GM19372 (cell line): Measurements from ENCODE around the gene ARID5B.

Source experiments
- ATAC-seq: cut with Tn5 transposase; IDR thresholded peaks from one replicate; pipeline ENCODE4 v1.9.1; 2021; ENCODE audit warnings: mild to moderate bottlenecking, low read depth, moderate library complexity; ENCODE audit not compliant: unreplicated experiment

The ARID5B gene

DNA sequence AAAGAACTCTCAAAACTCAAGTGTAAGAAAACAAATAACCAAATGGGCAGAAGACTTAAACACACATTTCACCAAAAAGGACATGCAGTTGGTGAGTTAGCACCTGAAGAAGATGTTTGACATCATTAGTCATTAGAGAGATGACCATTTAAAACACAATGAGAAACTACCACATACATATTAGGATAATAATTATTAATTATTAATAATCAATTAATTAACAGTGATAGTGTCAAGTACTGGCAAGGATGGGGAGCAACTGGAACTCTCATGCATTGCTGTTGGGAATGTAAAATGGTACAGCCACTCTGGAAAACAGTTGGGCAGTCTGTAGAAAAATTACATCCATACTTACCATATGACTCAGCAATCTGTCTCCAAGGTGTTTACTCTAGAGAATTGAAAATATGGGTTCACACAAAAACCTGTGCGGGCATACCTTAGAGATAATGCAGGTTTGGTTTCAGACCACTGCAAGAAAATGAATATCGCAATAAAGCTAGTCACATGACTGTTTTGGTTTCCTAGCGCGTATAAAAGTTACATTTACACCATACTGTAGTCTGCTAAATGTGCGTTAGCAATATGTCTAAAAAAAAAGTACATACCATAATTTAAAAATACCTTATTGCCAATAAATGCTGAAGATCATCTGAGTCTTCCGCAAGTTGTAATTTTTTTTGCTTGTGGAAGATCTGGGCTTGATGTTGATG lies 30.3 kb downstream of the ARID5B start:
- no peak for ATAC-seq

- ATAC-seq, result no peak
Measured at GRCh38 chr10:61933859-61934555, 32.5 kb downstream of the ARID5B start.

GRCh38 chr10:61935077-61935476 lies 33.6 kb downstream of the ARID5B start:
- ATAC-seq, result no peak

DNA sequence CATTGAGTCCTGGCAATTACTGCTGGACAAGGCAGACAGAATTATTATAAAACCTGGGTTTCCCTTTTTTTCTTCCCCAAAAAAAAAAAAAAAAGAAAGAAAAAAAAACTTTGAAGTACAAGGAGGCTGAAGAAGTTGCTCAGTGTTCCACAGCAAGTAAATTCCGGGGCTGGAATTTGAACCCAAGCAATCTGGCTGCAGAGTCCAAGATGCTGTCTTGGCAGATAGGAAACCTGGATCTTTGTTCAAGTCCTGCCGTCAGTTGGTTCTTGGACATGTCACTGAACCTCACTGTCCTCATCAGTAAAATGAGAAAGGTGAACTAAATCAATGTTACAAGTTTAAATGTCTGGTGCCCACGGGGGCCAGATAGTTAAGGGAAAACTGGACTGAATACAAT lies 35.3 kb downstream of the ARID5B start:
- no peak for ATAC-seq

DNA sequence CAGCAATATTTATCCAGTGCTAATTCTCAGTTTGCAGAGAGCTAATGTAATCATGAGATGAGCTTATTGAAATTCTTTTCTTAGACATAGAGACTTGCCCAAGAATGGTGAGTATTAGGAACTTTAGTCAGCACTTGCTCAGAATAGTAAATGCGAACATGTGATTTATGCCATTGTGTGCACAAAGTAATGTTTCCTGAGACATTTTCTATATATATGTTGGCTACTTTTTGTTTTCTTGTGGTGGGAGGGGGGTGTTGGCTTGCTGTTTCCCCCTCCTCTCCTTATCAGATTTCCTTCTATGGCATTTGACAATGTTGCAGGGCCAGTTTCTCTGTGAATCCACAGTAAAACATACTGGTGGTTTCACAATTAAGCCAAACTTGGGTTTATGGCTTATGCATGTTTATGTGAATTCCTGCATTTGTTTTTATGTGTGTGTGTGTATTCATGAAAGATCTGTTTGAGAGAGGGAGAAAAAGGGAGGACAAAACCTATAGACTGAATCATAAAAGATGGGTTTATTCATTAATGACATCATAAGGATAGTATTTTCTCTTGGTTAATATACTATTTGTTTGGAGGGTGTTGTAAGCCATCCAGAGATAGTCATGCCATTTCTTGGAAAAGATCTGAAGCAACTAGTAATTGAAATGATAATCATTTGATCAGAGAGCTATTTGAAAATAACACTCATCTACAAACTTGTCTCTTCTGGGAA lies 36.3 kb downstream of the ARID5B start:
- no peak for ATAC-seq

DNA sequence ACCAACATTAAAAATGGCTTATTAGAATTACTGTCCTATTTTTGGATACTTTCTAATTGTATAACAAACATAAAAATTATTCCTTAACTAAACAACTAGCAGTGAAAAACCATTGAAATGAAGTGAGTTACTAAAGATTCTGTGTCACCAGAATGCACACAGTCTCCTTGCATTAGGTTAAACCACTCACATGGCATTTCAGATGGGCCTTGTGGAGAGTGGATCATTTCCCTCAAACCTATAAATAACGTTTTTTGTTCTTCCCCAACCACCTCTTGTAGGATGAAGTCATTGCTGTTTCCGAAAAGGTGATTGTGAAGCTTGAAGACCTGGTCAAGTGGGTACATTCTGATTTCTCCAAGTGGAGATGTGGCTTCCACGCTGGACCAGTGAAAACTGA lies 38.4 kb downstream of the ARID5B start:
- no peak for ATAC-seq

GRCh38 chr10:61941202-61941681 lies 39.7 kb downstream of the ARID5B start:
- no peak for ATAC-seq

DNA sequence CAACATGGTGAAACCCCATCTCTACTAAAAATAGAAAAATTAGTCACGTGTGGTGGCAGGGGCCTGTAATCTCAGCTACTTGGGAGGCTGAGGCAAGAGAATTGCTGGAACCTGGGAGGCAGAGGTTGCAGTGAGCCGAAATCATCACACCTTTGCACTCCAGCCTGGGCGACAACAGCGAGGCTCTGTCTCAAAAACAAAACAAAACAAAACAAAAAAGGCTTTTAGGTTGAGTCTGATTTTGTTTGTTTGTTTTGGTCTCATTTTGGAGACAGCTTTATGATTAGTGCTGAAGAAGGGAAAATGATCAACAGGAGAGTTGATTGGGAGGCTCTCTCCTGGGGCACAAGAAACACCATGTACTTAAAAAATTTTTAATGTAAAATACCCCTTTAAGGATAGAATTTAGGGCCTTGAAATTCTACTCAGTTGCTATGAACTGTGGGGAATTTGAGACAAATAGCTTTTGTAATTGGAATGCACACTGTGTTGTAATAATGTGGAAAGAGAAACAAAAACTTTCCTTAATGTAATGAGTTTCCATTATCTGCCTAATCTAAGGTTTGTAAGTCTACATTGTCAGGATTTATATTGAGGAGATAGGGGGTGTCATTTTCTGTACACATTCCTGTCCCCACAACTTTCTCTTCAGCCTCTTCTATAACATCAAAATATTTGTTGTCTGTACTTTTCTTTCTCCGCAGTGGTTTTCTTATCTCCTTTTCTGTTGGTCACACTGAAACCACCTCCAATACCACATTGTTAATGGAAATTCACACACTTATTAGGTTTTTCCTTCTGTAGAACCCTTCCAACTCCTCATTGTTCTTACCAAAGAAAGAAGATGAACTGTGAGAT lies 41.3 kb downstream of the ARID5B start:
- ATAC-seq, result no peak

- ATAC-seq, result peak; percentile 36
Measured at GRCh38 chr10:61943674-61944378, 42.3 kb downstream of the ARID5B start.

DNA sequence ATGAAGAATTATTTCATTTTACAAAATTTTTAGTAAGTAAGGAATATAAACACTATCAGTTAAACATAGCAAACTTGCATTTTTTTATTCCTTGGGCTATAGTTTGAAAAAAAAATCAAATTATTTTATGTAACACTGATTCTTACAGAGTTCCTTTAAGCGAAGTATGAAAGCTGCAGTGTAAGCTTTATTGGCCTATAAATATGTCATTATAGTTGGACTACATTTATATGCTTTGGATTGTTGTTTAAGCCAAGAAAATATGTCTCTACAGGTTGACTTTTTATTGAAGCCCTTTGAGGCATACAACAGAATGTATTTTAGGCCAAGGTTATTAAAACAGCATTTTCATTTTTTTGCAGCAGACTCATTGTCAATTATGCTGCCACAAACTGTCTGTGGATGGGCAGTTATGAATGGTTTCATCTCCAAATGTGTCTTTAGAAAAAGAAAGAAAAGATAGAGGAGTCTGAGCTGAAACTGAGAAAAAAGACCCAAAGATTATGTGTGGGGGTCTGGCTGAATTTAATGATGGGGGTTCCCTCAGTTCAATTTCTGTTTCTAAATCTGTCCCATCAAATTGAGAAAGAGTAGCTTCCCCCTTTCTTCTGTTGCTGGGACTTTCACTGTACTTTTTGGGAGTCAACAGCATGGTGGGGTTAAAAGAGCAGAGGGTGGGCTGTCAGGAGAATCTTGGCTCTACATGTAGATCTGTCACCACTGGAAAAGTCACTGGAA lies 43.1 kb downstream of the ARID5B start:
- ATAC-seq, result no peak

DNA sequence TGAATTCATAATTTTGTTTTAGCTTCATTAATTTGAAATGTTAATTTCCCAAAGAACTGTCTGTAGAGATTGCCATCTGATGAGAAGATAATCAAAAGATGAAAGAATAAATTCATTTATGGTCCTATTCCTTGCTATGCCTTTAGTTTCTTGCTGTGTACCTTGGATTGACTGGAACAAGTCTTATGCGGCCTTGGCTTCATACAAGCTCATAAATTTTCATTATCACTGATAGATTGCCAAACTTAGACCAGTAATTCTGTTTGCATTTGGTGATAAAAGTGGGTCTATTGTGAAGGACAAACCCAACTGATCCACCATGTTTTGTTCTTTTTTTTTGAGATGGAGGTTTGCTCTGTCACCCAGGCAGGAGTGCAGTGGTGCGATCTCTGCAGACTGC lies 48.2 kb downstream of the ARID5B start:
- ATAC-seq, result no peak

DNA sequence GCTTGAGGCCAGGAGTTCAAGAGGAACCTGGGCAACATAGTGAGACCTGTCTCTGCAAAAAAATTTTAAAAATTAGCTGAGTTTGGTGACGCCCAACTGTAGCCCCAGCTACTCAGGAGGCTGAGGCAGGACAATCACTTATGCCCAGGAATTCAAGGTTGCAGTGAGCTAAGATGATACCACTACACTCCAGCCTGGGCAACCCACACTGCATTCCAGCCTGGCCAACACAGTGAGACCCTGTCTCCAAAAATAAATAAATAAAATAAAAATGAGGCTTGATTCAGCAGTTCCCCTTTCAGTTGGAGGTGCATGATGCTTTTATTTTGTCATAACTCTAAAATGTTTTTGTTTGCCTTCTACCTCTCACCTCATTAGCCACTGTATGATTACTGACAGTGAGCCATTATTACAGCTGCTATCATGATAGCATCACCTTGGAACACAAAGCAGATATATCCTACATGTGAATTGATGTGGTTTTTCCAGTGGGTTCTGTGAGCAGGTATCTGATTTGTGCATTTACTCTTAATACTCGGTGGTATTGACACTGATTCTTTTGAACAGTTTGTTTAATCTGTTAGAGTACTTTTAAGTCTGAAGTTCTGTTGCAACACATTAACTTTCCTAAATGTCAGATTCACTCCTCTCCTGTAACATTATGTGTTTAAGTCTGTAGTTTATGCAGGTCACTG lies 49.1 kb downstream of the ARID5B start:
- ATAC-seq, result no peak

DNA sequence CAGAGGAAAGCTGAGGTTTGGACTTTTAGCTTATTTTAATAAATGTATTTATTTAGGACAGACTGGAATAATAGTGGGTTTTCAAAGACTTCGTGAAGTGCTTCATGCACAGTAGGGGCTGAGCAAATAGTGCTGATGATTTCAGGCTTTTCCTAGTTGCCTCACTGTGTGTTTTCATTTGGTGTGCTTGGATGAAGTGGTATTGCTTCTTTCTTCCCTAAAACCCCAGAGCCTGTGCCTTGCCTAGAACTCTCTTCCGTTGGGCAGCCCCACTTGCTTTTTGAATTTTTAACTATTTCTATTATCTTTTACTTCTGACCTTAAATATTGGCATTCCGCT lies 49.6 kb downstream of the ARID5B start:
- no peak for ATAC-seq

DNA sequence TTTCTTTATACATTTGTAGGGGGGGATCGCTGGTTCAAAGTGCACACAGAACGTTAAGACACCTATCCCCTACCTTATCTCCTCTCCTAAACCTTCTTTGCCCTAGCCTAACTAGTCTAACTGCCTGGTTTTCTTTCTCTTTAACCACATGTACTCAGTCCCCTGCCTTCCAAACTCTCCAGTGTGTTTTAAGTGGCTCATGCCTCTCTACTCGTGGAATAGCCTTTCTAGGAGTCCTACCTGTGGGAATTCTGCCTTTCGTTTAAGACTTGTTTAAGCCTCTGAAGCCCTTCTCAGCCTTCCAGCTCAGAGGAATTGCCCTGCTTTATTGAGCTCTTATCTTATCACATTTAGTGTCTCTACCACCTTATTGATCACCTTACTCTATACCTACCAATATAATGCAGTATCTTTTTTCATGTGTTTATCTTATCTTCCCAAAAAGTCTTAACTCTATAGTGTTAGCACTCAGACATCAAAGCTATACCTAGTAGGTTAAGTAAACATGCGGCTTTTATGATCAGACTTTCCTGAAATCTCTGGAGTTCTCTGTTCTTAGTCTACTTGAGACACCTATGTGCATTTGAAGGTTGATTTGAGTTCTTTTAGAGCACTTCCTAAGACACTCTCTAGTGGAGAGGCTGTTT lies 50.7 kb downstream of the ARID5B start:
- ATAC-seq, result no peak

- ATAC-seq, result no peak
Measured at GRCh38 chr10:61953183-61953582, 51.7 kb downstream of the ARID5B start.

DNA sequence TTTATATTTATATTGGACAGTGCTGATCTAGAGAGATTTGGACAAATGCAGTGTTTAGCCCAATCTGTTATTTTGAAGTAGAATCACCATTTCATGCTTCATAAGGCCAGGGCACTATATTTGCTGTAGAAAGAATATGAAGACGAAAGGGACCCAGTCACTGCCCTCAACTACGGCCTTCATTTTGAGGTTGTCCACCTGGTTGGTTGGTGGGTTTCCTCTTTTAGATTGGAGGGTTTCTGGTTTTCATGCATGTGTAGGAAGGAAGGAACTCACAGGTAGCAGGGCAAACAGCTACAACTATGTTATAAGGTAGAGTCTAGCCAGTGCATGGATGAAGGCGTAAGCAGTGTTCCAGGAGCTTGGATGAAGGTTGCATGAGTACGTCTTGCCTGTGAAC lies 56.3 kb downstream of the ARID5B start:
- ATAC-seq, result no peak

DNA sequence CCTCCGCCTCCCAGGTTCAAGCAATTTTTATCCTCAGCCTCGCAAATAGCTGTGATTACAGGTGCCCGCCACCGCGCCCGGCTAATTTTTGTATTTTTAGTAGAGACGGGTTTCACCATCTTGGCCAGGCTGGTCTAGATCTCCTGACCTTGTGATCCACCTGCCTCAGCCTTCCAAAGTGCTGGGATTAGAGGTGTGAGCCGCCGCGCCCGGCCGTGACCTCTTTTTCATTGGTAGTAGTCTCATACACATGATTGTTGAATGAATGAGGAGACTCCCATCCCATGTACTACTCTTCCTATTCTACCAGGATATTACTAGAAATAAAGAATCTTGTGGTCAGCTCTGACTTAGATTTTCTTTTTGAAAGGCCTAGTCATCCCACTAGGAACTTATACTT lies 56.8 kb downstream of the ARID5B start:
- no peak for ATAC-seq

GRCh38 chr10:61958805-61959204 lies 57.3 kb downstream of the ARID5B start:
- ATAC-seq, result no peak
